ENCODE results near the gene ZFP28. TPM values are rescaled to one million over a fixed set of nuclear protein-coding genes. Genes with fewer than 3 reads are reported as not detected.

Gene ZFP28
- total RNA-seq = 4.2 and 6.7 TPM in 2 replicates

DNA sequence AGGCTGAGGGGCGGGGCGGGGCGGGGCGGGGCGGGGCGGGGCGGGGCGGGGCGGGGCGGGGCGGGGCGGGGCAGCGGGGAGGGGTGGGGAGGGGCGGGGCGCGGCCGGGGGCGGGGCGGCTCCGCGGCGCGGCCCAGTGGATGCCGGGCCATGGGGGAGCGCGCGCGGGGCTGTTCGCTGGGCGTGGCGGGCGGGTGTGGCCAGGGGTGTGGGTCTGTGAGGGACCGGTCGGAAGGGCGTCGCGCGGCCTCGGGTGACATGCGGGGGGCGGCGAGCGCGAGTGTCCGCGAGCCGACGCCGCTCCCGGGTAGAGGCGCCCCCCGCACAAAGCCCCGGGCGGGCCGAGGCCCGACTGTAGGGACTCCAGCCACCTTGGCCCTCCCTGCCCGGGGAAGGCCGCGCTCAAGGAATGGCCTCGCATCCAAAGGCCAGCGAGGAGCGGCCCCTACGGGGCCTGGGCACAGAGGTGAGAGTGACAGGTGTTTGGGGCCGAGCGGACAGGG is at the start of gene ZFP28:
Gene ZFP28, plus strand, starts transcription at position 188 of the 503 bp plus-strand sequence. Its CDS starts 71 bp downstream, at position 259.

DNA sequence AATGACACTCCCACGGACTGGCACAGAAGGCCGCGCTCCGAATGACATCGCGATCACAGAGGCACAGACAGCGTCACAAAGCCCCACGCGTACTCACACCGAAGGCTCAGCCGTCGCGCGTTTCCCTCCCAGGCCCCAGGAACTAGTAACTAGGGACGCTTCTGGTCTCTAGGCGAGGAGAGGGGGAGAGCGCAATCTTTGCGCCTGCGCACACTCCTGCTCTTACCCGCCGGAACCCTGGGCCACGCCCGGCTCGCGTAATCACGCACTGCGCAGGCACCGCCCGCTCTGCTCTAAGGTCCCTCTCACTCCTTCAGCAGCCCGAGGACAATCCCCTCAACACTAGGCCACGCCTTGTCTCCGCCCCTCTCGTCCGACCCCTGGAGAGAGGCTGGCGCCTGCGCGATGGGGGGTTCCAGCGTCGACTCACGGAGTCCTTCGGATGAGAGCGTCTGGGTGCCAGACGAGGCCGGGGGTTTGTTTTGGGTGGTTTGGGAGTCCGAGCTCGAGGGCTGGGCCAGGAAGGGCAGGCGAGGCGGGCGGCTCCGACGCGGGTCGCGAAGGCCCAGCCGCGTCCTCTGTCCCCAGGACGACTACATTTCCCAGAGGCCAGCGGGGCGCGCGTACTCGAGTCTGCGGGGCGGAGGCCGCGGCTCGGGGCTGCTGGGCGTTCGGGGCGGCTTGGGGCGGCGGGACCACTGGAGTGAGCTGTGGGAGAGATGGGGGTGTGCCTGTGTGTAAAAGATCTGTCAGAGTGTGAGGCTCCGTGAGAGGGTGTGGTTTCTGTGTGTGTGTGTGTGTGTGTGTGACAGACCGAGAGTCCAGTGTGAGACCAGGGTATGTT is 31.1 kb upstream of the ZFP28 start, which contains the start of gene ZNF471:
Gene ZNF471, plus strand, starts transcription at position 410 of the 844 bp plus-strand sequence. CDS start 3,717 bp downstream, outside the sequence.

DNA sequence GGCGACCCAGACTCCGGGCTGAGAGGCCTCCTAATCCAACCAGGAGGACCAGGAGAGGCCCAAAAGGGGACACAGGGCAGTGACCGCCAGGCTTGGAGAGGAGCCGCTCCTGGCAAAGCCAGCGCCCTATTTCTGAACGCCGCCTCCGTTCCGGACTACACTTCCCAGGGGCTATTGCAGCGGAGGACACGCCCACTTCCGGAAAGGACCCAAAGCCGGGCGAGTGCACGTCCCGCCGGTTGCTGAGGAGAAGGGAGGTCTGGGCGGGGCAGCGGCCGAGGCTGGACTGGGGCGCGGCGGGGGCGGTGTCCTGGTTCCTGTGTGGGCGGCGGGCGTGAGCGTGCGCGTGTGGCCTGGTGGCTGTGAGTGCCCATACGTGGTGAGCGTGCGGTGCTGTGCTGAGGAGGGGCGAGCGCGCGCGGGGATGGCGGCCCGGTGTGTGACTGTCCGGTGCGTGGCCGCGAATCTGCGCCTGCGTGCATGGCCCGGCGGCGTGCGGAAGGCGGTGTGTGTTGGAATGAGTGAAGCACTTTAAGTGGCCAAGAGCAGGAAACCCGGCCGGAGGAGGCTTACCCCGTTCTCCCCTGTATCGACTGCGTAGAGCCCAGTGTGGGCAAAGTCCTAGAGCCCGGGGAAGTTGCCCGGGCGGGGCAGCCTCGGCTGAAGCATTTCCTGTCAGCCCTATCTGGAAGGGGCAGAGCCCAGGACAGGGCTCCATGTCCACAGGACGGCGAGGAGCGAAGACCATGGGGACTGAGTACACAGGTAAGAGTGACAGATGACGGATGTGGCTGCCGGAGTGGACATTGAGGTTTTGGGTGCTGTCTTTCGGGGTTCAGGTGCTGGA is 28.7 kb downstream of the ZFP28 start, which contains the start of gene ZNF470:
Gene ZNF470, plus strand, starts transcription at position 195 of the 847 bp plus-strand sequence. CDS start 2,844 bp downstream, outside the sequence.

DNA sequence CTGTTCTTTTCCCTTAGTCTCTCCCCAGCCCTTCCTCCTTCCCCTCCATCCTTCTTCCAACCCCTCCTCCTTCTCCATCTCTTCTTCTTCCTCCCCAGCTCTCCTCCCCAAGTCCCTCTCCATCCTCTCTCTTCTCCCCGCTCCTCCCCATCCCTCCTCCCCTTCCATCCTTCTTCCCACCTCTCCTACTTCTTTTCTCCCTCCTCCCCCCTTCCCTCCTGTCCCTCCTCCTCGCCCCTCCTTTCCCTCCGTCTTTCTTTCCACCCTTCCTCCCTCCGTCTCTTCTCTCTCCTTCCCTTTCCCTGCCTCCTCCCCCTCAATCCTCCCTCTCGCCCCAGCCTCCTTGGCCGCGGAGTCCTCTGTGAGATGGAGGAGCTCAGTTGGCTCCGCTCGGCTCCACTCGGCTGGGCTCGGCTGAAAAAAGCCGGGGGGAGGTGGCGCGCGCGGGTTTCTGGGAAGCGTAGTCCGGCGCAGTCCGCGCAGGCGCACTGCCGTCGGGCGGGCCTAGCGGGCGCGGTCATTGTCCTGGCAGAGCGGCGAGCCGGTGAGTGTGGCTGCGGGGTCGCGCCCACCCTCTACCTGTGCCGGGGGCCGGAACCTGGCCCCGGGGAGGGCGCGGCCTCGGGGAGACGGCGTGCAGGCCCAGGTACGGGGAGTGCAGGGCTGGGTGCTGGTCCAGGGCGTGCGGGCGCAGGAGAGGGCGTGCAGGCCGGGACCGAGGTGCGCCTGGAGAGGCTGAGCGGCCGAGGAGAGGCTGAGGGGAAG is 56.2 kb downstream of the ZFP28 start, which contains the start of gene ZNF71:
Gene ZNF71, plus strand, starts transcription at position 520 of the 765 bp plus-strand sequence. CDS start 6,257 bp downstream, outside the sequence.

Other genes with a start within 250 kb of the ZFP28 start
- 4.3 and 5.7 TPM in 2 replicates for gene ZSCAN5A, start 224.1 kb upstream of the ZFP28 start, total RNA-seq
- 1.3 and 1.9 TPM in 2 replicates for gene ZNF582, start 145.4 kb upstream of the ZFP28 start, total RNA-seq
- 2.6 and 3.2 TPM in 2 replicates for gene ZNF583, start 134.6 kb upstream of the ZFP28 start, total RNA-seq
- gene ZNF667, start 61.6 kb upstream of the ZFP28 start, total RNA-seq = 0.67 and 0.94 TPM in 2 replicates
- gene ZNF471, start 31.1 kb upstream of the ZFP28 start, total RNA-seq = 1.1 and 1.4 TPM in 2 replicates
- 1.8 and 2.2 TPM in 2 replicates for gene ZNF470, start 28.5 kb downstream of the ZFP28 start, total RNA-seq
- gene ZNF71, start 56.4 kb downstream of the ZFP28 start, total RNA-seq = 14.0 and 14.7 TPM in 2 replicates
- gene SMIM17, start 104.2 kb downstream of the ZFP28 start, total RNA-seq = 0.33 TPM in 1 of 2 replicates, not detected in the other
- 0.05 and 0.40 TPM in 2 replicates for gene ZNF835, start 132.8 kb downstream of the ZFP28 start, total RNA-seq

All from mammary microvascular endothelial cell (primary cell).